ENCODE results near the gene RAPGEF5.

Gene RAPGEF5

GRCh38 chr7:22281481-22281880, 75.5 kb downstream of the RAPGEF5 start:
- Histone ChIP-seq H3K4me2 (ENCODE audit: low read depth, low read length) (no peak overlapping the region), H2AFZ (ENCODE audit: low read length) (no peak overlapping the region), H3K4me1 (ENCODE audit: low read length) (no peaks in the 10 kb centered on the region), H3K27ac (ENCODE audit: low read length) (no peak overlapping the region), H4K20me1 (ENCODE audit: insufficient read depth, low read length) (no peaks in the 10 kb centered on the region), H3K9me2 (replicated peaks; ENCODE audit: insufficient read depth, low read length) (no peaks in the 10 kb centered on the region), H3K9me3 (replicated peaks; ENCODE audit: insufficient read depth, low read length) (no peaks in the 10 kb centered on the region), H3K36me3 (replicated peaks; ENCODE audit: insufficient read depth, low read length) (no peaks in the 10 kb centered on the region), H3K79me2 (ENCODE audit: low read length) (no peaks in the 10 kb centered on the region; the same call in 1 of the 2 replicates), H3F3A (ENCODE audit: insufficient read depth, low read length) (no peaks in the 10 kb centered on the region), H3K9ac (ENCODE audit: low read length) (no peak overlapping the region), H3K4me3 (ENCODE audit: low read length) (no peak overlapping the region), H3K27me3 (replicated peaks; ENCODE audit: insufficient read depth, low read length) (no peaks in the 10 kb centered on the region)
- DNase-seq = no peak
- no peak for TF ChIP-seq EZH2 (optimal IDR thresholded peaks at IDR 0.05; ENCODE audit: low read depth, low read length)
- TF ChIP-seq, protein P1, sequence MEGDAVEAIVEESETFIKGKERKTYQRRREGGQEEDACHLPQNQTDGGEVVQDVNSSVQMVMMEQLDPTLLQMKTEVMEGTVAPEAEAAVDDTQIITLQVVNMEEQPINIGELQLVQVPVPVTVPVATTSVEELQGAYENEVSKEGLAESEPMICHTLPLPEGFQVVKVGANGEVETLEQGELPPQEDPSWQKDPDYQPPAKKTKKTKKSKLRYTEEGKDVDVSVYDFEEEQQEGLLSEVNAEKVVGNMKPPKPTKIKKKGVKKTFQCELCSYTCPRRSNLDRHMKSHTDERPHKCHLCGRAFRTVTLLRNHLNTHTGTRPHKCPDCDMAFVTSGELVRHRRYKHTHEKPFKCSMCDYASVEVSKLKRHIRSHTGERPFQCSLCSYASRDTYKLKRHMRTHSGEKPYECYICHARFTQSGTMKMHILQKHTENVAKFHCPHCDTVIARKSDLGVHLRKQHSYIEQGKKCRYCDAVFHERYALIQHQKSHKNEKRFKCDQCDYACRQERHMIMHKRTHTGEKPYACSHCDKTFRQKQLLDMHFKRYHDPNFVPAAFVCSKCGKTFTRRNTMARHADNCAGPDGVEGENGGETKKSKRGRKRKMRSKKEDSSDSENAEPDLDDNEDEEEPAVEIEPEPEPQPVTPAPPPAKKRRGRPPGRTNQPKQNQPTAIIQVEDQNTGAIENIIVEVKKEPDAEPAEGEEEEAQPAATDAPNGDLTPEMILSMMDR (IDR thresholded peaks at IDR 0.05; ENCODE audit: low read length) = no peak
- TF ChIP-seq EZH2phosphoT487 (IDR thresholded peaks at IDR 0.05; ENCODE audit: low read length) = no peak

- Histone ChIP-seq H3K79me2 (ENCODE audit: low read length) (no peaks in the 10 kb centered on the region; the same call in 1 of the 2 replicates), H3K9ac (ENCODE audit: low read length) (no peak overlapping the region), H3K4me2 (ENCODE audit: low read depth, low read length) (no peak overlapping the region), H2AFZ (ENCODE audit: low read length) (no peak overlapping the region), H3K36me3 (replicated peaks; ENCODE audit: insufficient read depth, low read length) (no peaks in the 10 kb centered on the region), H3F3A (ENCODE audit: insufficient read depth, low read length) (no peaks in the 10 kb centered on the region), H3K4me3 (ENCODE audit: low read length) (no peak overlapping the region), H3K27me3 (replicated peaks; ENCODE audit: insufficient read depth, low read length) (no peaks in the 10 kb centered on the region), H4K20me1 (ENCODE audit: insufficient read depth, low read length) (no peaks in the 10 kb centered on the region), H3K27ac (ENCODE audit: low read length) (no peak overlapping the region), H3K9me2 (replicated peaks; ENCODE audit: insufficient read depth, low read length) (no peaks in the 10 kb centered on the region), H3K4me1 (ENCODE audit: low read length) (no peaks in the 10 kb centered on the region), H3K9me3 (replicated peaks; ENCODE audit: insufficient read depth, low read length) (no peaks in the 10 kb centered on the region)
- TF ChIP-seq EZH2 (optimal IDR thresholded peaks at IDR 0.05; ENCODE audit: low read depth, low read length) (no peak), EZH2phosphoT487 (IDR thresholded peaks at IDR 0.05; ENCODE audit: low read length) (no peak)
- TF ChIP-seq, protein P1 (IDR thresholded peaks at IDR 0.05; ENCODE audit: low read length) = no peak
- no peak for DNase-seq
Measured at GRCh38 chr7:22280031-22280430, 76.9 kb downstream of the RAPGEF5 start.

- Histone ChIP-seq H3K9me3 (replicated peaks; ENCODE audit: insufficient read depth, low read length) (no peaks in the 10 kb centered on the region), H3K27ac (ENCODE audit: low read length) (no peak overlapping the region), H3K79me2 (ENCODE audit: low read length) (no peaks in the 10 kb centered on the region; the same call in 1 of the 2 replicates), H2AFZ (ENCODE audit: low read length) (no peak overlapping the region), H3F3A (ENCODE audit: insufficient read depth, low read length) (no peaks in the 10 kb centered on the region), H3K36me3 (replicated peaks; ENCODE audit: insufficient read depth, low read length) (no peaks in the 10 kb centered on the region), H3K9me2 (replicated peaks; ENCODE audit: insufficient read depth, low read length) (no peaks in the 10 kb centered on the region), H3K4me1 (ENCODE audit: low read length) (no peaks in the 10 kb centered on the region), H4K20me1 (ENCODE audit: insufficient read depth, low read length) (no peaks in the 10 kb centered on the region), H3K27me3 (replicated peaks; ENCODE audit: insufficient read depth, low read length) (no peaks in the 10 kb centered on the region), H3K4me2 (ENCODE audit: low read depth, low read length) (no peak overlapping the region), H3K9ac (ENCODE audit: low read length) (no peak overlapping the region), H3K4me3 (ENCODE audit: low read length) (no peak overlapping the region)
- no peak for DNase-seq
- TF ChIP-seq EZH2phosphoT487 (IDR thresholded peaks at IDR 0.05; ENCODE audit: low read length) = no peak
Measured at GRCh38 chr7:22278660-22279059, 78.3 kb downstream of the RAPGEF5 start.

DNA sequence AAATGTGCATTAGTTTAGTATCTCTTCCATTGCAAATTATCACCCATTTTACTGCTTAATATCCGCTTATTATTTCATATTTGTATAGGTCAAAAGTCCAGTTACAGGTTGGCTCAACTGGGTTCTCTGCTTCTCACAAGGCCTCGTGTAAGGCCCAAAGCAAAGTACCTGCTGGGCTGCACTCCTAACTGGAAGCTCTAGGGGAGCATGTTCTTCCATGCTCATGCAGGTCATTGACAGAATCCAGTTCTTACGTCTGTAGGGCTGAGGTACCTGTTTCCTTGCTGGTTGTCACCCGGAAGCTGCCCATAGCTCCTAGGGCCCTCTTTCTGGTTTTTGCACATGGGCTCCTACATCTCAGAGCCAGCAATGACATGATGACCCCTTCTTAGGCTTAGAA, 79.6 kb downstream of the RAPGEF5 start:
- no peak overlapping the region for H3K9ac ChIP-seq (ENCODE audit: low read length)
- no peaks in the 10 kb centered on the region for H3K4me1 ChIP-seq (ENCODE audit: low read length)
- no peak overlapping the region for H3K4me2 ChIP-seq (ENCODE audit: low read depth, low read length)
- no peaks in the 10 kb centered on the region for H3K9me2 ChIP-seq (replicated peaks; ENCODE audit: insufficient read depth, low read length)
- DNase-seq = no peak
- H3F3A ChIP-seq (ENCODE audit: insufficient read depth, low read length) = no peaks in the 10 kb centered on the region
- H2AFZ ChIP-seq (ENCODE audit: low read length) = no peak overlapping the region
- H3K36me3 ChIP-seq (replicated peaks; ENCODE audit: insufficient read depth, low read length) = no peaks in the 10 kb centered on the region
- H3K9me3 ChIP-seq (replicated peaks; ENCODE audit: insufficient read depth, low read length) = no peaks in the 10 kb centered on the region
- no peaks in the 10 kb centered on the region for H3K27me3 ChIP-seq (replicated peaks; ENCODE audit: insufficient read depth, low read length)
- TF ChIP-seq, protein P1 (IDR thresholded peaks at IDR 0.05; ENCODE audit: low read length) = no peak
- TF ChIP-seq EZH2 (optimal IDR thresholded peaks at IDR 0.05; ENCODE audit: low read depth, low read length) (no peak), EZH2phosphoT487 (IDR thresholded peaks at IDR 0.05; ENCODE audit: low read length) (no peak)
- no peaks in the 10 kb centered on the region; the same call in 1 of the 2 replicates for H3K79me2 ChIP-seq (ENCODE audit: low read length)
- H3K4me3 ChIP-seq (ENCODE audit: low read length) = no peak overlapping the region
- H3K27ac ChIP-seq (ENCODE audit: low read length) = no peak overlapping the region
- H4K20me1 ChIP-seq (ENCODE audit: insufficient read depth, low read length) = no peaks in the 10 kb centered on the region
